ENCODE measurements around the gene HDAC1.

Gene HDAC1

GRCh38 chr1:32380057-32380456, 88.2 kb downstream of the HDAC1 start:
- no peak overlapping the region for H3K27ac ChIP-seq
- TF ChIP-seq, protein P1, sequence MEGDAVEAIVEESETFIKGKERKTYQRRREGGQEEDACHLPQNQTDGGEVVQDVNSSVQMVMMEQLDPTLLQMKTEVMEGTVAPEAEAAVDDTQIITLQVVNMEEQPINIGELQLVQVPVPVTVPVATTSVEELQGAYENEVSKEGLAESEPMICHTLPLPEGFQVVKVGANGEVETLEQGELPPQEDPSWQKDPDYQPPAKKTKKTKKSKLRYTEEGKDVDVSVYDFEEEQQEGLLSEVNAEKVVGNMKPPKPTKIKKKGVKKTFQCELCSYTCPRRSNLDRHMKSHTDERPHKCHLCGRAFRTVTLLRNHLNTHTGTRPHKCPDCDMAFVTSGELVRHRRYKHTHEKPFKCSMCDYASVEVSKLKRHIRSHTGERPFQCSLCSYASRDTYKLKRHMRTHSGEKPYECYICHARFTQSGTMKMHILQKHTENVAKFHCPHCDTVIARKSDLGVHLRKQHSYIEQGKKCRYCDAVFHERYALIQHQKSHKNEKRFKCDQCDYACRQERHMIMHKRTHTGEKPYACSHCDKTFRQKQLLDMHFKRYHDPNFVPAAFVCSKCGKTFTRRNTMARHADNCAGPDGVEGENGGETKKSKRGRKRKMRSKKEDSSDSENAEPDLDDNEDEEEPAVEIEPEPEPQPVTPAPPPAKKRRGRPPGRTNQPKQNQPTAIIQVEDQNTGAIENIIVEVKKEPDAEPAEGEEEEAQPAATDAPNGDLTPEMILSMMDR (conservative IDR thresholded peaks at IDR 0.05; ENCODE audit: low read depth) = no peak
- POLR2A ChIA-PET (ENCODE audit: low non-redundant PET) = no interaction called here
- CTCF ChIA-PET = no interaction called here
- no peak for DNase-seq (ENCODE audit: low spot score)

Measured in RWPE1 (cell line).